ENCODE measurements around the gene PGBD2. TPM values are rescaled to one million over a fixed set of nuclear protein-coding genes. Genes with fewer than 3 reads are reported as not detected.

Gene PGBD2
- total and polyA plus RNA-seq, 9 of the 15 experiments (the other 6 are each of a cell fraction or from before 2014, with no cell fraction given) = 11.9 to 21.8 (median 14.7) TPM

DNA sequence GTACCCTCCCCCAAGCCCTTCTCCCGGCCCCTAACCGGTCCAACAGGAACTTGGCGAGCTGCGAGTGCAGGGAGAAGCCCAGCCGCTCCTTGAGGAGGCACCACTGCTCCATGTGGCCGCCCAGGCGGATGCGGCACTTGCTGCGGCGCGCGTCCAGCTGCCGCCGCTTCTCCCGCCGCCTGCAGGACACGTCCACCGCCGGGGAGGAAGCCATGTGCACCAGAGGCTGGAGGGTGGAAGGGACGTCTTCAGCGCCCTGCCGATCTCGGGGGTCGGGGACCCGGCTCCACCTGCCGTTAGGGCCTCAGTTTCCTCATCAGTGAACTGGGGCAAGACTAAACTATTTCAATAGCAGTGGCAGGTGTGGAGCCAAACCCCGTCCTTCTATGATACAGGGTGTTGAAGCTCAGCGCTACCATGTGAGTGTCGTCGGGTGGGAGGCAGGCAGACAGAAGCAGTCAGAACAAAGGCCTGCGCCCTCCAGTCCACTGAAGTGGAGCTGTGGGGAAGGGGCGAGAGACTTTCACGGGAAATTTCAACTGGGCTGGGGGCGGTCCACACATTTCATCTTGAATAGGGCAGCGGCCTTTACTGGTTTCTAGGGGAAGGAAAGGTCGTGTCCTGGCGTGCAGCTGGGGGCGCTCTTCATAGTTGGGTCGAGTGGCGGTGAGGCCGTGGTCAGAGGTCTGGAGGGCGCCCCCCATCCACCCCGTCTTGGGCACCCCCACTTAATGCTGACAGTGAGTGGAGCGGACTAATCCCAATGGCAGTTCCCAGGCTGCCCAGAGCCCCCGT is 47.7 kb upstream of the PGBD2 start (continued):
- TF ChIP-seq TOE1 (IDR thresholded peaks at IDR 0.05; ENCODE audit: borderline replicate concordance) (peak; percentile 39), TOE1 (CRISPR knock-in tag; IDR thresholded peaks at IDR 0.05; ENCODE audit: borderline replicate concordance, low read depth) (peak; percentile 94), KLF16 (IDR thresholded peaks at IDR 0.05) (no peak), NCOA1 (IDR thresholded peaks at IDR 0.05; ENCODE audit: low read depth) (no peak), MTA3 (IDR thresholded peaks at IDR 0.05; ENCODE audit: borderline replicate concordance) (0 out of 2 replicates have a peak, but pooled peaks have one; percentile 66), ZNF586 (CRISPR knock-in tag; conservative IDR thresholded peaks at IDR 0.05) (no peak), NFE2L1 (tag; IDR thresholded peaks at IDR 0.05; ENCODE audit: borderline replicate concordance, low read depth) (no peak), GABPB2 (CRISPR knock-in tag; conservative IDR thresholded peaks at IDR 0.05) (no peak), POLR2G (IDR thresholded peaks at IDR 0.05; ENCODE audit: low read depth, low read length) (peak; percentile 95), SMARCA4 (IDR thresholded peaks at IDR 0.05) (0 out of 2 replicates have a peak, but pooled peaks have one; percentile 28), ZNF77 (CRISPR knock-in tag; IDR thresholded peaks at IDR 0.05) (no peak), BRCA1 (IDR thresholded peaks at IDR 0.05) (no peak), BRCA1 (CRISPR knock-in tag; IDR thresholded peaks at IDR 0.05) (no peak), NFE2 (IDR thresholded peaks at IDR 0.05; ENCODE audit: low read depth) (0 out of 2 replicates have a peak, but pooled peaks have one; percentile 7), SPI1 (IDR thresholded peaks at IDR 0.05; ENCODE audit: borderline replicate concordance, low read depth, low read length) (no peak), CHCHD3 (CRISPR knock-in tag; IDR thresholded peaks at IDR 0.05) (no peak), ZNF780A (CRISPR knock-in tag; IDR thresholded peaks at IDR 0.05) (no peak), ZNF511 (CRISPR knock-in tag; IDR thresholded peaks at IDR 0.05) (no peak; the same call in 1 of the 2 replicates), CBX3 (IDR thresholded peaks at IDR 0.05; ENCODE audit: borderline replicate concordance in 1 of 2, low read length in 2 of 2) (peak in 1 of 2 experiments; percentile 75; a peak in 1 of 3 replicates), IRF2 (CRISPR knock-in tag; IDR thresholded peaks at IDR 0.05) (no peak), KAT2B (IDR thresholded peaks at IDR 0.05; ENCODE audit: low read depth, low read length) (no peak), KAT8 (IDR thresholded peaks at IDR 0.05; ENCODE audit: low read depth) (no peak), ZBTB5 (IDR thresholded peaks at IDR 0.05) (no peak)
- TF ChIP-seq, protein P1, sequence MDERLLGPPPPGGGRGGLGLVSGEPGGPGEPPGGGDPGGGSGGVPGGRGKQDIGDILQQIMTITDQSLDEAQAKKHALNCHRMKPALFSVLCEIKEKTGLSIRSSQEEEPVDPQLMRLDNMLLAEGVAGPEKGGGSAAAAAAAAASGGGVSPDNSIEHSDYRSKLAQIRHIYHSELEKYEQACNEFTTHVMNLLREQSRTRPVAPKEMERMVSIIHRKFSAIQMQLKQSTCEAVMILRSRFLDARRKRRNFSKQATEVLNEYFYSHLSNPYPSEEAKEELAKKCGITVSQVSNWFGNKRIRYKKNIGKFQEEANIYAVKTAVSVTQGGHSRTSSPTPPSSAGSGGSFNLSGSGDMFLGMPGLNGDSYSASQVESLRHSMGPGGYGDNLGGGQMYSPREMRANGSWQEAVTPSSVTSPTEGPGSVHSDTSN (CRISPR knock-in tag; IDR thresholded peaks at IDR 0.05; ENCODE audit: low read depth) = no peak
- TF ChIP-seq, protein P1 (tag; conservative IDR thresholded peaks at IDR 0.05; ENCODE audit: low read depth) = no peak
- TF ChIP-seq, protein P2, sequence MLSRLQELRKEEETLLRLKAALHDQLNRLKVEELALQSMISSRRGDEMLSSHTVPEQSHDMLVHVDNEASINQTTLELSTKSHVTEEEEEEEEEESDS (CRISPR knock-in tag; IDR thresholded peaks at IDR 0.05) = no peak
